ENCODE data around the gene KDM5A.

GRCh38 chr12:265096-265495 lies 124.0 kb downstream of the KDM5A start:
- TF ChIP-seq CTCF (IDR thresholded peaks at IDR 0.05) (no peak), POLR2A (IDR thresholded peaks at IDR 0.05) (no peak)
